Activated CD4-positive, alpha-beta T cell treated with anti-CD3 and anti-CD28 coated beads for 1 hour (primary cell): Measurements from ENCODE around the gene ALG14.
"Not testable (repeated sequence)": the region's sequence is repeated elsewhere in the genome, so short reads cannot be mapped to it uniquely, and the experiment has no call there.

Experiments used
- DNase-seq: peaks from one replicate; pipeline ENCODE4 v3.0.0-alpha.2; 2020

Gene ALG14

DNA sequence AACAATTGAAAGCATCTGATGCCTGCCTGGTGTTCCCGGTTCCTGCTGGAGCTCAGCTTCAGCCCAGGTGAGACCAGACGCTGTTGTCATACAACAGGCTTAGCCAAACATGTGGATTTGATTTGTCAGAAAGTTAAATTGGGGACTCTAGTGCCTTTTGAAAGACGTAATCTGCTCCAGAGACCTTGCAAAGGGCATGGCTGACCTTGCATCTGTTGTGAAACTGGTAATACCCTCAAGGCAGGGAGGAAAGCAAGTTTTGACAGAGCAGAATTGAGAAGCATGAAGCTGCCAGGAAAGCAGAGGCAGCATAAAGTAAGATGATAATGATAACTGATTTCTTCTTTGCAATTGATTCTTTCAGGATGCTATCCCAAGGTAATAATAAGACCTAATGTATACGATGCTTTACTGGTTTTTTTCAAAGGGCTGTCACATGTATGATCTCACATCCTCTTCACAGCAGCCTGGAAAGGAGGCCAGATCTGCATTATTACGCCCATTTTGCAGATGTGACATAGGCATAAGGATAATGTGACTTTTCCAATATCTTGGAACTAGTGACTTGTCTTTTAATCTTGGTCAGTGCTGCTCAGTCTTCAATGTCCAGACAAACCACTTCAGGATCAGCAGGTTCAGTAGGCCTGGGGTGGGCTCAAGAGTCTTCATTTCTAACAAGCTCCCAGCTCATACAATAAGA is 121.1 kb downstream of the ALG14 start:
- no peak for DNase-seq

DNA sequence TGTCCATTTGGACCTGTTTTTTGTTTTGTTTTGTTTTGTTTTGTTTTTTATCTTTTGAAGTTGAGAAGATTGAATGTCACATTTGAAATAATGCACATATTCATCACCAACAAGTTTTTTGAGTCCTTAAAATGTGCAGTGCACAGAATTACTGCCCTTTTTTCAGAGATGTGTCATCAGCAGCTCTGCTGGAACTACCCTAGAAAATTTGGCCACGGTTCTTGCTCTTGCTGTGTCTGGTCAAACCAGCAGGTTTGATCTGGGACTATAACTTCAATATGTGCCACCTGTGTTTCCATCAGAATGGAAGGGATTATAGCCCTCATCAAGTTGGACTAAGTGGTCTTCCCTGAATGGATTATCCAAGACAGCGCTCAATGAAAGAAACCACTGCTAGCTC is 121.7 kb downstream of the ALG14 start:
- DNase-seq = no peak

DNA sequence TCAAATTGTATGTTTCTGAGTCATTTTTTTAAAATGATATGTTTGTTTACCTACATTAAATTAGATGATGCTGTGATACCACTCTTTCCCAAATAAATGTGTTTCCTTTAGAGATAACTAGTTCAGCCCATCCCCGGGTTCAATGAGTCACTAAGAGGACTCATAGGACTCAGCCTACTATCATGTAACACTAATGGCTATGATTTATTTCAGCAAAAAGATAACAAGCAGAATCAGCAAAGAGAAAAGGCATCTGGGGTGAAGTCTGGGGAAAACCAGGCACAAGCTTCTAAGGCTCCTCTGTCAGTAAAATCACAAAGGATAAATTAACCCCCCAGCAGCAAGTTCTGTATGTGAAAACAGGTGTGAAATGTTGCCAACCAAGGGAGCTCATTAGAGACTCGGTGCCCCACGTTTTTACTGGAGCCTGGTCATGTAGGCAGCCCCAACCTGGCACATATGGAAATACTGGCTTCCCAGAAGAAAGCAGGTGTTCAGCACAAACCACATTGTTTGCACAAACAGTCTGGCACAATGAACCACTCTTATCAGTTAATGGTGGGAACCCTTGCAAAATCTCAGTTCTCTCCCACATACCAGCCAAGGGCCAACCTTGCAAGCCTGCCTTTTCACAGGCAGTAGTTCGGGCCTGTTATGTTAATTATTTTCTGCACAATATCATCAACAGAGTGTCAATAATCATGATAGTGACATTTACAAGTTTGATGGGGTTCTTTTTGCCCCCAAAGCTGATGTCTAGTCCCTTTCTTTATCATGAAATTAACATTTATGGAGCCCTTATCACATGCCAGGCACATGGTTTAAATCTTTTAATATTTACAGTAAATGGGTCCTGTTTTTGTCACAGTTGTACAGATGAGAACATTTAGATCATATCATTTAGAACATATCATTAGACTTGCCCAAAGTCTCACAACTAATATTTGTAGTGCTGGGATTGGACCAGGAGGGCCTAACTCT is 122.8 kb downstream of the ALG14 start:
- DNase-seq = no peak

DNA sequence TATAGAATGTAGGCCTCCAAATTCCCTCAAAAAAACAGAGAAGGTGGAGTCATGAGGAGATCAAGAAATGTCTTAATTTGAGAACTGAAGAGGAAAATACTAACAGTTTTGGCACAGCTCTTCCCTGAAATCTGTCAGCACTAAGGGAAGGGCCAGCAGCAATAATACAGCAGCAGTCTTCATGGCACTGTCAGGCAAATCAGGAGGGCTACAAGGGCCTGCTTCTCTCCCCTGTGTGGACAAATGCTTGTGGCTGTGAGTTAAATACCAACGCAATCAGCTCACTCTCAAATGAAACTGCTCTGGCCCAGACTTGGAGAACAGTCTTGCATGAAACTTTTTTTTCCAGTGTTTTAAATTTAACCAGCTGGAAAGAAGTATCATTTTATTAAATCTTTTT is 125.3 kb downstream of the ALG14 start:
- DNase-seq = no peak

DNA sequence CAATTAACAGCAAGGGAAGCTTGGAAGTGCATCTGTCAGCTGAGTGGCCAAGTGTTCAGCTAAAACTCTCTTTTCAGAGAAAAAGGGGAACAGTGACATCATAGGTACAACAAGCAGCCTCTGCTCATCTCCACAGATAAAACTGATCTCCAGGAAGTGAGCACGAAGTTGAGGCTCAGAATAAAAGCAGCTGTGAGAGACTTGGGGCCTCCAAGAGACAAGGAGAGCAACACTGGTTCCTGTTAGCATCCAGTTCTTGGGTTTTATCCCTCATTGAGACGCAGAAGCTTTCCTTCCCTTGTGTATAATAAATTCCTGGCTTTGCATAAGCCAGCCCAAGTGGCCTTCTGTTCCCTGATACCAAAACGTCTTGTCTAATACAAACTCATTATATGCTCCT is 125.9 kb downstream of the ALG14 start:
- DNase-seq = no peak

DNA sequence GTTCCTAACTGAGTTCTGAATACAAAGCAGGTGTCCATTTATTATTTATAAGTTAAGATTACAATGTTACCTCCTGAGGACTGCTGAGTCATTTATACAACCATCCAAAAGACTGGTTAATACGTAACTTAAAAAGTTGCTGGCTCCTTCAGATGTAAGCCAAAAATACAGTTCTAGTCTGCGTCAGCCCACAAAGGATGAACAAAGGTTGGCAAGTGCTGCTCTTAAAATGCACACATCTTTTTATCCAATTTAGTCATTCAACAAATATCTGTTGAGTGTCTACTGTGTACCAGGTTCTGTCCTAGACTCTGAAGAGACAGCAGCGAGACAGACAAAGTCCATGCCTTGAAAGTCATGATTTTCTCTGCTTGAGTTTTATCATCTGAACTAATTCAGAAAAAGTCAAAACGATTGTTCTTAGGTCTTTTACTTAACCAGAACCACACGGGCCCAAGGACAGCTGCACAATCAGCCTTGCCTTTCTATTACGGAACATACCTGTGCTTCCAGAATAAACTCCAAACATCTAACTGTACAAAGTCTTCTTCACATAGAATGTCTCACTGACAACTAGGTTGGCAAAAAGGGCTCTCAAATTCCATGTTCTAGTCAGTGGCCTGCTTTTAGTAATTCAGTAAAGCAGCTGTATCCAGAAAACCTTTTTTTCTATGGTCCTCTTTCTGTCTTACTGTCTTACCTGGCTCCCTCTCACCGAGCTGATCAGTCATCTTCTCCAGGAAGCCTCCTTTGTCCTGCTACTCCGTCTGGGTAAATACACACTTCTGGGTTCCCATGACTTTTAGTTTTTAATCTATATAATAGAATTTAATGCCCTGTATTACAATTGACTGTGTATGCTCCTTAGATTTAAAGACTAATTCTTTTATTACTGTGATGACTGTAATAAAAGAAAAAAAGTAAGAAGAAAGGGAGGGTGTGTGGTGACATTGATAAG is 130.3 kb downstream of the ALG14 start:
- no peak for DNase-seq

DNA sequence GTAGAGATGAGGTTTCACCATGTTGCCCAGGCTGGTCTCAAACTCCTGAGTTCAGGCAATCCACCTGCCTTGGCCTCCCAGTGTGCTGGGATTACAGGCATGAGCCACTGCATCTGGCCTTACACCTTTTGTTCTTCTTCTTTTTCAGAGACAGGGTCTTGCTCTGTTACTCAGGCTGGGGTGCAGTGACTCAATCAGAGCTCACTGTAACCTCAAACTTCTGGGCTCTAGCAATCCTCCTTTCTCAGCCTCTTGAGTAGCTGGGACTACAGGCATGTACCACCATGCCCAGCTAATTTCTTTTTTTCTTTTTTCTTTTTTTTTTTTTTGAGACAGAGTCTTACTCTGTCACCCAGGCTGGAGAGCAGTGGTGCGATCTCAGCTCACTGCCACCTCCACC is 131.3 kb downstream of the ALG14 start:
- DNase-seq = not testable (repeated sequence)

DNA sequence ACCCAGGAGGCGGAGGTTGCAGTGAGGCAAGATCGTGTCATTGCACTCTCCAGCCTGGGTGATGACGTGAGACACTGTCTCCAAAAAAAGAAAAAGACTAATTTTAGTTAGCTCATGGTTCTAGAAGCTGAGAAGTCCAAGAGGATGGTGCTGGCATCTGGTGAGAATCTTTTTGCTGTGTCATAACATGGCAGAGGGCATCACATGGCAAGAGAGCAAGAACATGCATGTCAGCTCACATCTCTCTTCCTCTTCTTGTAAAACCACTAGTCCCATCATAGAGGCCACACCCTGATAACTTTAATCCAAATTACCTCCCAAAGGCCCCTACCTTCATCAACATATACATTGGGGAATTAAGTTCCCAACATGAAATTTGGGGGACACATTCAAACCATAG is 132.0 kb downstream of the ALG14 start:
- DNase-seq = no peak

DNA sequence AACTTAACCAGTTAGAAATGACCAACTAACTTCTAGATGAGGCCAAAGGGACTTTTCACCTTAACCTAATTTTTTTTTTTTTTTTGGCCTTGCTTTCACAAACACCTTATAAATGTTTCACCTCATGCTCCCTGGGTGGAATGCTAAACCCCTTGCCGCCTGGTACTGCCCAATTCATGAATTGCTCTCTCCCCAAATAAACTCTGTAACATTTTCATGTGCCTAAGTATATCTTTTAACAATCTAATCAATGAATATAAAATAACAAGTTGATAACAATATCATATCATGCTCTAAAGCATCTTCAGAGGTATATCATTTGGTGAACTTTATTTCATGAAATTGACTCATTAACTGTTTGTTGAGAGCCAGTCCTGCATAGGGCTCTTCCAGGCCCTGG is 134.9 kb downstream of the ALG14 start:
- DNase-seq = no peak

DNA sequence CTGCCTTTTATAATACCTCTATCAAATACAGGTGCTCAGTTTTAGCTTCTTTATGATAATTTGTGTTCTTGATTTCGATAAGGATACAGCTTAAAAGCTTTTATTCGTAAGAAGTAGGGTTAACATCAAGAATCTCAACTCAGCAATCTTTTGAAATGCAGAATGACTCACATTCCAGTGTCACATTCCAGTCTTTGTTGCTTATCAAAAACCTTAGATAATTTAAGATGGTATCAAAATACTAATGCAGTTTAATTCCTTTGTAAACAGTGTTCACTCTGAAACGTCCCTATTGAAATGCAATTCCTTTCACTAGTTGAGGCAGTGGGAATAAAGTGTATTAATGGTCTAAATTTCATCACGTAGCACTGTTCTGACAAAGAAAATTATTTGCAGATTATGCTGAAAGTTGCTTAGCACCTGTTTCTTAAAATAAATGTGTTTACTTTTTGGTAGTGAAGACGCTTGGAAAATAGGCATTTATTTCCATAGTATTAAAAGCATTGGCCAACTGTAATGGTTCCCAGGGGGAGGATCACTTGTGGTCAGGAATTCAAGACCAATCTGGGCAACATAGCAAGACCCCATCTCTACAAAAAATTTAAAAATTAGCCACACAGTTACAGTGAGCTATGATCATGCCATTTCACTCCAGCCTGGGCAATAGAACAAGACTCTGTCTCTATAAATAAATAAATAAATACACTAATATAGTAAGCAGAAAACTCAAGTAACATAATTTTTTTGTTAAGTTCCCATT is 135.7 kb downstream of the ALG14 start:
- no peak for DNase-seq

DNA sequence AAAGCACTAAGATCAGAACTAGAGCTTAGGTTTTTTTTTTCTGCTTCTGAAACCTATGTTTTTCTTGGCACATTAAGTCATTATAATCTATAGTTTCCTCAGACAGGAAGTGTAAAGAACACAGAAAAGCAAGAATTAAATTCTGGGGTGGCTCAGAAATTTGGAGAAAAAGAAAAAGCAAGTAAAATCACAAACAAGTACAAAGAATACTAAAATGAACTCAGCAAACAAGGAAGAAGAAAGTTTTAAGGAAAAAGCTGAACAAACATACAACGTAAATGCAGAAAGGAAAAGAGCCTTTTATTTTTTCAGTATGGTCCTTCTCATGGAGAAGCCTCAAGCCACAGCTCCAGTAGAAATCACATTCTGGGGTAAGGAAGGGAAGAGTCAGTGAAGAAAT is 137.3 kb downstream of the ALG14 start:
- DNase-seq = no peak

DNA sequence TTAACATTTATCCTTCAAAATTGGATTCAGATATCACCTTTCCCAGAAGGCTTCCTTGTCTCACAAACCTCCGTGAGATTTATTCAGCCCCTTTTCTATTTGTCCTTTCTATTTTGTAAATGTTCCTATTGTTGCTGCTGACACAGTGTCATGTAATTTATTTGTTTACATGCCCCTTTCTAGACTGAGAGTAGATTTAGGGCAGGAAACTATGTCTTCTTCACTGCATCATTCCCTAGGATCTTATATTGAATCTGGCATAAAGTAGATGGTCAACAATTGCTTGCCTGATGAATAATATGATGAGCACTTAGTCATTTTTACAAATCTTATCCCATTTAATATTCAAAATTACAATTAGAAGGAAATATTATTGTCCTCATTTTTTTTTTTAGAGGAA is 137.7 kb downstream of the ALG14 start:
- DNase-seq = no peak

DNA sequence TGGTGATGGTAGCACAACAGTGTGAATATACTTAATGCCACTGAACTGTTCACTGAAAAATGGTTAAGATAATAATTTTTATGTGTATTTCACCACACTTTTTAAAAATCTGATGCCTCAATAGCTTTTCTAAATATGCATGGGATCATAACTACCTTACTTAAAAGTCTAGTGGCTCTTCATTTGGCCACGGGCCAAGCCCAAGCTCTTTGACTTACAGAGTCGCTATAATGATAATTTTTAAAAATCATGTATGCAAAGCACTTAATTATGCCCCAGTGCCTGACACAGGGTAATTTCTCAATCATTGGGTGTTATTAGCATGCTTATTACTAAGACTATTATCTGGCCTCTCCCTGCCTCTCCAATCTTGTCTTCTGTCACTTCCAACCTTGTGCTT is 138.2 kb downstream of the ALG14 start:
- DNase-seq = no peak

DNA sequence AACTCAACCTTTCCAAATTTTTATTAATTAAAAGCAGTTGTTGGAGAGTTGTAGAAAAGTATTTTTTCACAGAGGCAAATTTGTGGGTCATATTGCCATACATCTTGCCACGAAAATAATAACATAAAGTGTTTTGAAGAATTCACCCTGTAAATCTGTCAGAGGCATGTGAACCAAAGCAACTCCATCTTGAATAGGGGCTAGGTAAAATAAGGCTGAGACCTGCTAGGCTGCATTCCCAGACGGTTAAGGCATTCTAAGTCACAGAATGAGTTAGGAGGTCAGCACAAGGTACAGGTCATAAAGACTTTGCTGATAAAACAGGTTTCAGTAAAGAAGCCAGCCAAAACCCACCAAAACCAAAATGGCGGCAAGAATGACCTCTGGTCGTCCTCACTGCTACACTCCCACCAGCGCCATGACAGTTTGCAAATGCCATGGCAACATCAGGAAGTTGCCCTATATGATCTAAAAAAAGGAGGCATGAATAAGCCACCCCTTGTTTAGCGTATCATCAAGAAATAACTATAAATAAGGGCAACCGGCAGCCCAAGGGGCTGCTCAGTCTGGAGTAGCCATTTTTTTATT is 141.4 kb downstream of the ALG14 start:
- DNase-seq = no peak

DNA sequence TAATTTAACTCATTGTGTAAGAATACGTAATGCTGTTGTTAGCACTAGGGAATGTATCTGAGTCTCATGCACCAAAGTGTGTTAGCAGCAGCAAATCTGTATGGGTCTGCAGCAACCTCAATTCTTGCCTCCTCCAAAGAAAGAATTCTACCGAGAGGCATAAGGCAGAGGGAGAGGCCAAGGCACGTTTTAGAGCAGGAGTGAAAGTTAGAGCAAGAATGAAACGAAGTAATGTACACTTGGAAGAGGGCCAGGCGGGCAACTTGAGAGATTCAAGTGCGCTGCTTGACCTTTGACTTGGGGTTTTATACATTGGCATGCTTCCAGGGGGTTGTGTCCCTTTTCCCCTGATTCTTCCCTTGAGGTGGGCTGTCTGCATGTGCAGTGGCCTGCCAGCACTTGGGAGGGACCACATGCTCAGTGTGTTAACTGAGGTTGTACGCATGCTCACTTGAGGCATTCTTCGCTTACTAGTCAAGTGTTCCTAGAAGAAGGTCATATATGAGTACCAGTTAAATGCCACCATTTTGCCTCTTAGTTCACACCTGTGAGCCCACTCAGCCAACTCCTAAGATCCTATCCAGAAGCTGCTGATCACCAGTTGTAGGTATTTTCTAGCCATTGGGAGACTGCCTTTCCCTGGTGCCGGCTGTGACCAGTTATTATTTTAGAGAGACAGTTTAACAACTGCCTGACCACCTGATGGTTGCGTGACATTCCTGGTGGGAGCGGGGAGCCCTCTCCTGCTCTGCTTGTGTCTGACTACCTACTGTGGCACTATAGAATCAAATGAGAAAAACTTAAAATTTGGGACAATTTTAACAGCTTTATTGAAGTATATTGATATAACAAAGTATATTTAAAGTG is 143.2 kb downstream of the ALG14 start:
- DNase-seq = no peak

DNA sequence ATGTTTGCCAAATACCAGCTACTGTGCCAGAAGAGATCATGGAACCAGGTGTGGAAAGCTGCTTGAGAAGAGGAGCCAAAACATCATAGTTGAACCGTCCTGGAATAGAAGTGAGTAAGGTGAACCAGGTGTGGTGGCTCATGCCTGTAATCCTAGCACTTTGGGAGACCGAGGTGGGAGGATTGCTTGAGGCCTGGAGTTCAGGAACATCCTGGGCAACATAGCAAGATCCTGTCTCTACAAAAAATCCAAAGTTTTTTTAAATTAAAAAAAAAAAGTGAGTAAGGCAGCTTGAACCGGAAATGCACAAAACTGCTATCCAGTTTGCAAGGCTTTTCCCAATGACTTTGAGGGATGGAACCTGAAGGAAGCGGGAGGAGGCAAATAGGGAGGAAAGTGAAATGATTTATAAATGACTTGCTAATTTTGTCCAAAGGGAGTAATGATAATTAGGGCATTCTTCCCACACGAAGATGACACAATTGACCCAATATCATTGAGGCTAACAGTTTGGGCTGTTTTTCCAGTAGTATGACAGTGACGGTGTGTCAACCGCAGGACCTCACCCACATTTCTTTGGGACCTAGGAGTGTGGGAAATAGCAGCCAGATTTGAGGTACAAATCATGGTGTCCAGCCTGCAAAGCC is 144.3 kb downstream of the ALG14 start:
- DNase-seq = no peak

DNA sequence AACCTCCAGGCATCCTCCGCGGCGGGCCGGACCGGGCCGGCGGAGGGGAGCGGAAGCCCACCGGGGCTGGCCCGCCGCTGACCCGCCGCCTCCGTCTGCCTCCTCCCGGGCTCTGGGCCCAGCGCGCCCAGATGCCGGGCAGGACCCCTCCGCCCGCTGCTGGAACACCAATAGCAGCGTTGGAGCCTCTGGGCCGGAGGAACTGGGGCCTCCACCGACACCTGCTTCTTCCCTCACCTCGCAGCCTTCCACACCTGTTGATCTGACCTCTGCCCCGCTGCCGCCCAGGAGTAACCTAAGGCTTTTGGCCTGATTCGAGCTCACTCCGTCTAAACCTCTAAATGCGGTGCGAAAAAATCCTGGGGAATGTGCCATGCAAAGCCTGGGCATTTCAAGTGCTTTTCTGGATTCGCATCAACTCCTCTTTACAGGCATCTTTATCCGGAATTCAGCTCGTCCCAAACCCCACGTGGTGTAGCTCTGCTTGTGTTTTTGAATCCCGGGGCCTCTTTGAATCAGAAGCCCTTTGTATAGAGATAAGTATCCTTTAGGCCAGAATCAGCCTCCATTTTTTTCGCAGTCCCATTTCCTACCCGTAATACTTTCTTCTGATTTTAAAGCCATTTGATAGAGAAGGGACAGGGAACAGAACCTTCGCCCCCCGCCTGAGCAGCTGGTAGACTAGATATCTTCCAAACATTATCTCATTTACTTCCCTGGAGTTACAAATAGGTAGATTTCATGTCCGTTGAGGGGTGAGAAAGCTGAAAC is 145.2 kb downstream of the ALG14 start:
- no peak for DNase-seq

DNA sequence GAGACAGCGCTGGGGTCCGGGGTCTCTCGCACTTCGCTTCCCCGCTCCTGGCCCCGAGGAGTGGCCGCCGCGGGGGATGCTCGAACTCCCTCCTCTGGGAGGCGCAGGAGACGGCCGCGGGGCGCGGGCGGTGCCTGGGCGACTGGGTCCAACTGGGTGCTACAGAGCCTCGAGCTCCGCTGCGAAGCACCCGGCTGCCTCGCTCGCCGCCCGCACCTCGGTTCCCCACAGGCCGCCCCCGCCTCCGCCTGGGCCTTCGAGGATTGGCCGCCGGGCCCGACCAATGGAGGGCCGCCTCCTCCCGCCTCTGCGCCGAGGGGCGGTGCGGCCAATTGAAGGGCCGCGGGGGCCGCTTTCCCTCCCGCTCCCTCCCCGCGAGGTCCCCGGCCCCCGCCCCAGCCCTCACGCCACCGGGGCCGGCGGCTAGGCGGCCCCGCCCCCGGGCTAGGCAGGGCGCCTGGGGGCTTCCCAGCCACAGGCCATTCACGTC is 145.8 kb downstream of the ALG14 start, which contains the start of gene CNN3:
Gene CNN3 (minus strand): TSS at position 196 of the 490 bp plus-strand sequence. CDS start 216 bp downstream, outside the sequence.
- DNase-seq = peak; percentile 61
